SK-N-SH (cell line): ENCODE results near the gene KCNK5. TPM values are rescaled to one million over a fixed set of nuclear protein-coding genes. Genes with fewer than 3 reads are reported as not detected.

Experiments
- CTCF ChIA-PET: fragments of 300-600, 350-600 bp; formaldehyde crosslinking; extraction: SDS; loops from one replicate; lab custom pipeline; 2021; lab: Yijun Ruan, JAX
- POLR2A ChIA-PET: fragments of 350-600 bp; sonication (Branson Sonifier 250); formaldehyde crosslinking; extraction: SDS; loops from one replicate; lab custom pipeline; 2020; ENCODE audit warnings: antibody characterized with exemption, inconsistent platforms; lab: Yijun Ruan, JAX
- DNase-seq: peaks from one replicate; pipeline ENCODE4 v3.0.0; 2012
- H2AFZ ChIP-seq: fragments of 200-600 bp; sonication (generic); 2 replicates; pipeline ENCODE4 v1.8.1; 2016; ENCODE audit warnings: antibody characterized with exemption, mild to moderate bottlenecking, low read depth
- H3F3A ChIP-seq: fragments of 200-600 bp; sonication (generic); replicated peaks from 2 replicates; pipeline ENCODE3; 2016; ENCODE audit warnings: antibody characterized with exemption, mild to moderate bottlenecking; ENCODE audit not compliant: insufficient read depth
- H3K27ac ChIP-seq, 2 experiments: fragments of 200-500 bp in 1 of 2; fragments of 200-600 bp in 1 of 2; sonication (Bioruptor generic) in 1 of 2; sonication (generic), shearing (Covaris generic) in 1 of 2; 2 replicates each; pipeline versions ENCODE4 v1.5.1 to v1.6.1; 2014 to 2016; ENCODE audit warnings: low read depth in 2 of 2, inconsistent platforms in 1 of 2, low read length in 1 of 2, mild to moderate bottlenecking in 1 of 2, mixed read lengths in 1 of 2
- H3K27me3 ChIP-seq: fragments of 200-600 bp; sonication (generic), shearing (Covaris generic); 2 replicates; pipeline ENCODE4 v1.6.1; 2016; ENCODE audit warnings: mixed run types; ENCODE audit not compliant: insufficient read depth
- H3K36me3 ChIP-seq, 2 experiments: fragments of 200-500 bp in 1 of 2; fragments of 200-600 bp in 1 of 2; sonication (Bioruptor generic) in 1 of 2; sonication (generic) in 1 of 2; replicated peaks in 1 of 2; 2 replicates each; pipeline versions ENCODE3 to v1.5.1; 2014 to 2016; ENCODE audit warnings: low read length in 1 of 2, mild to moderate bottlenecking in 1 of 2; ENCODE audit not compliant: insufficient read depth in 2 of 2, control insufficient read depth in 1 of 2
- H3K4me1 ChIP-seq, 2 experiments: fragments of 200-500 bp in 1 of 2; fragments of 200-600 bp in 1 of 2; sonication (Bioruptor generic) in 1 of 2; sonication (generic), shearing (Covaris generic) in 1 of 2; 2 replicates each; pipeline versions ENCODE4 v1.5.1 to v1.6.1; 2014 to 2016; ENCODE audit warnings: low read depth in 1 of 2, low read length in 1 of 2, mixed run types in 1 of 2; ENCODE audit not compliant: insufficient read depth in 2 of 2, control insufficient read depth in 1 of 2
- H3K4me2 ChIP-seq: fragments of 200-600 bp; sonication (generic), shearing (Covaris generic); 2 replicates; pipeline ENCODE4 v1.6.1; 2017; ENCODE audit warnings: mixed run types
- H3K4me3 ChIP-seq, 2 experiments: fragments of 200-500 bp in 1 of 2; fragments of 200-600 bp in 1 of 2; sonication (Bioruptor generic) in 1 of 2; sonication (generic), shearing (Covaris generic) in 1 of 2; 2 replicates each; pipeline versions ENCODE4 v1.5.1 to v1.8.1; 2014 to 2016; ENCODE audit warnings: low read depth in 2 of 2, inconsistent platforms in 1 of 2, low read length in 1 of 2, mild to moderate bottlenecking in 1 of 2, mixed read lengths in 1 of 2, moderate library complexity in 1 of 2
- H3K79me2 ChIP-seq: fragments of 200-600 bp; sonication (generic); 2 replicates; pipeline ENCODE4 v1.8.1; 2017; ENCODE audit warnings: mild to moderate bottlenecking; ENCODE audit not compliant: insufficient read depth
- H3K9ac ChIP-seq: fragments of 200-600 bp; sonication (generic); 2 replicates; pipeline ENCODE4 v1.6.1; 2017; ENCODE audit warnings: mixed run types
- H3K9me2 ChIP-seq: fragments of 200-600 bp; sonication (generic); 2 replicates; pipeline ENCODE4 v1.6.1; 2017; ENCODE audit warnings: mixed run types
- H3K9me3 ChIP-seq: fragments of 200-600 bp; sonication (generic); 2 replicates; pipeline ENCODE4 v1.6.1; 2017; ENCODE audit warnings: mixed run types, mild to moderate bottlenecking, moderate library complexity
- H4K20me1 ChIP-seq: fragments of 200-600 bp; sonication (generic); 2 replicates; pipeline ENCODE4 v1.6.1; 2017; ENCODE audit warnings: mild to moderate bottlenecking, mixed run types; ENCODE audit not compliant: insufficient read depth
- CTCF ChIP-seq: fragments of 200-600 bp; sonication (generic); IDR thresholded peaks from 2 replicates; pipeline ENCODE4 v1.6.1; 2017; ENCODE audit warnings: antibody characterized with exemption, mild to moderate bottlenecking, moderate library complexity
- EZH2phosphoT487 ChIP-seq: fragments of 200-600 bp; sonication (generic); IDR thresholded peaks from 2 replicates; pipeline ENCODE4 v1.6.1; 2017; ENCODE audit warnings: low read depth, mixed run types, mild to moderate bottlenecking, antibody characterized with exemption, moderate library complexity, borderline replicate concordance
- FOXM1 ChIP-seq: IDR thresholded peaks from 2 replicates; pipeline ENCODE4 v1.4.0; 2012; ENCODE audit warnings: low read depth, mild to moderate bottlenecking
- GATA2 ChIP-seq: sonication (generic); formaldehyde crosslinking; IDR thresholded peaks from 2 replicates; pipeline ENCODE4 v1.5.0; 2020; ENCODE audit warnings: mild to moderate bottlenecking, missing genetic modification reagents
- IRF3 ChIP-seq: fragments of 150-350 bp; IDR thresholded peaks from 2 replicates; pipeline ENCODE4 v1.6.1; 2016; ENCODE audit warnings: mild to moderate bottlenecking, low read depth, low read length
- MAX ChIP-seq: IDR thresholded peaks from 2 replicates; pipeline ENCODE4 v1.4.0; 2012; ENCODE audit warnings: low read depth
- MEF2A ChIP-seq: IDR thresholded peaks from 2 replicates; pipeline ENCODE4 v1.4.0; 2012; ENCODE audit warnings: low read depth, borderline replicate concordance
- MXI1 ChIP-seq: IDR thresholded peaks from 2 replicates; pipeline ENCODE4 v1.6.1; 2012; ENCODE audit warnings: mild to moderate bottlenecking, low read depth, low read length, improper control_type of control experiment
- NFIC ChIP-seq: IDR thresholded peaks from 2 replicates; pipeline ENCODE4 v1.4.0; 2012; ENCODE audit warnings: borderline replicate concordance
- NRF1 ChIP-seq: IDR thresholded peaks from 2 replicates; pipeline ENCODE4 v1.6.1; 2012; ENCODE audit warnings: low read depth, mild to moderate bottlenecking, low read length
- POLR2AphosphoS5 ChIP-seq: IDR thresholded peaks from 2 replicates; pipeline ENCODE4 v1.6.1; 2012; ENCODE audit warnings: low read depth, low read length
- REST ChIP-seq: IDR thresholded peaks from 2 replicates; pipeline ENCODE4 v1.6.1; 2012; ENCODE audit warnings: mild to moderate bottlenecking, low read depth, low read length, moderate library complexity
- RXRA ChIP-seq: IDR thresholded peaks from 2 replicates; pipeline ENCODE4 v1.4.0; 2012; ENCODE audit warnings: low read depth, mild to moderate bottlenecking, borderline replicate concordance
- SIN3A ChIP-seq: IDR thresholded peaks from 2 replicates; pipeline ENCODE4 v1.6.1; 2012; ENCODE audit warnings: low read depth, mild to moderate bottlenecking, low read length, moderate library complexity, borderline replicate concordance
- YY1 ChIP-seq: IDR thresholded peaks from 2 replicates; pipeline ENCODE4 v1.4.0; 2012; ENCODE audit warnings: low read depth, mild to moderate bottlenecking
- WGBS: methylation state at CpG from one replicate; pipeline ENCODE4 v1.1.6; 2017; ENCODE audit warnings: low lambda C conversion rate; 5-methylcytosine and 5-hydroxymethylcytosine counted together
- polyA plus RNA-seq, 3 experiments: library from polyadenylated mRNA; depleted of rRNA; stranded (reverse); fragments of >200 nt; gene quantifications; 2 replicates each; pipeline ENCODE4 v1.2.3, GENCODE V29; 2012

Gene KCNK5
- polyA plus RNA-seq, 1 of the 3 experiments (the other 2 are of a cell fraction) = not detected

GRCh38 chr6:39196673-39197091 is 32.6 kb downstream of the KCNK5 start:
- Histone ChIP-seq H3K9me2 (no peaks in the 10 kb centered on the region), H3K79me2 (no peaks in the 10 kb centered on the region), H4K20me1 (no peaks in the 10 kb centered on the region), H3K4me1 (peaks cover 0 to 10% of the 10 kb centered on the region in 2 experiments; a peak in 1 of 4 replicates), H3K27me3 (no peaks in the 10 kb centered on the region), H3K9ac (no peak overlapping the region), H2AFZ (no peak overlapping the region), H3K4me3 (no peak overlapping the region), H3K36me3 (no peaks in the 10 kb centered on the region), H3K4me2 (no peak overlapping the region), H3F3A (no peaks in the 10 kb centered on the region), H3K27ac (no peak overlapping the region), H3K9me3 (no peaks in the 10 kb centered on the region)
- WGBS = 39% methylated on average over 3 of the region's 3 CpGs
- TF ChIP-seq NFIC (no peak), RXRA (no peak), CTCF (no peak), GATA2 (CRISPR knock-in tag) (no peak), FOXM1 (no peak), MAX (no peak), MEF2A (no peak), POLR2AphosphoS5 (no peak), EZH2phosphoT487 (no peak), NRF1 (no peak), REST (no peak)
- no peak for DNase-seq
- ChIA-PET POLR2A (no interaction called here), CTCF (interaction anchor here (2.2 kb wide), 1 partner anchor 10 kb away, joined by 9 read pairs; no protein-coding TSS in a partner anchor)

- Histone ChIP-seq H3F3A (no peaks in the 10 kb centered on the region), H3K9me2 (no peaks in the 10 kb centered on the region), H3K9ac (no peak overlapping the region), H3K4me3 (no peak overlapping the region), H3K4me2 (no peak overlapping the region), H2AFZ (no peak overlapping the region), H3K79me2 (no peaks in the 10 kb centered on the region), H4K20me1 (no peaks in the 10 kb centered on the region), H3K27me3 (no peaks in the 10 kb centered on the region), H3K36me3 (no peaks in the 10 kb centered on the region), H3K9me3 (no peaks in the 10 kb centered on the region), H3K27ac (no peak overlapping the region), H3K4me1 (peaks cover 0 to 10% of the 10 kb centered on the region in 2 experiments; a peak in 1 of 4 replicates)
- ChIA-PET POLR2A (no interaction called here), CTCF (interaction anchor here (2.2 kb wide), 1 partner anchor 30 kb away, joined by 5 read pairs; no protein-coding TSS in a partner anchor)
- WGBS = 56% methylated on average over 3 of the region's 3 CpGs
- no peak for DNase-seq
- TF ChIP-seq SIN3A = no peak
- TF ChIP-seq CTCF = no peak
- no peak for TF ChIP-seq MXI1
- TF ChIP-seq YY1 = no peak
- TF ChIP-seq IRF3 = no peak
Measured at GRCh38 chr6:39195792-39196385, 33.4 kb downstream of the KCNK5 start.
